ENCODE measurements around the gene UBA3. TPM values are rescaled to one million over a fixed set of nuclear protein-coding genes. Genes with fewer than 3 reads are reported as not detected.

The UBA3 gene
- total and polyA plus RNA-seq, 10 of the 15 experiments (the other 5 are each of a cell fraction or from before 2014, with no cell fraction given): 72.9 to 131 (median 102) TPM

- TF ChIP-seq ZBTB4 (CRISPR knock-in tag; IDR thresholded peaks at IDR 0.05) (no peak), MYB (IDR thresholded peaks at IDR 0.05; ENCODE audit: borderline replicate concordance, low read depth, low read length) (no peak), SMAD1 (IDR thresholded peaks at IDR 0.05; ENCODE audit: low read depth, partially characterized antibody) (peak; percentile 37), RUNX3 (IDR thresholded peaks at IDR 0.05; ENCODE audit: low read length) (peak; percentile 93), HDGF (IDR thresholded peaks at IDR 0.05) (no peak), POLR2A (IDR thresholded peaks at IDR 0.05; ENCODE audit: low read depth, low read length) (peak; percentile 37; the same call in 1 of the 2 replicates), TAF1 (IDR thresholded peaks at IDR 0.05; ENCODE audit: borderline replicate concordance, low read depth, low read length) (peak; percentile 72; the same call in 1 of the 2 replicates), CREB1 (IDR thresholded peaks at IDR 0.05; ENCODE audit: low read depth) (peak; percentile 64; the same call in 1 of the 2 replicates), NFYB (IDR thresholded peaks at IDR 0.05; ENCODE audit: insufficient read depth, low read depth, low read length) (no peak), SMC3 (IDR thresholded peaks at IDR 0.05; ENCODE audit: borderline replicate concordance, low read length) (peak; percentile 25; the same call in 1 of the 2 replicates), BCL11A (IDR thresholded peaks at IDR 0.05; ENCODE audit: low read depth, low read length) (peak; percentile 88), TCF12 (IDR thresholded peaks at IDR 0.05; ENCODE audit: low read depth, low read length) (0 out of 2 replicates have a peak, but pooled peaks have one; percentile 34), POU2F2 (IDR thresholded peaks at IDR 0.05; ENCODE audit: borderline replicate concordance, low read depth, low read length) (peak; percentile 79; the same call in 1 of the 3 replicates), NBN (IDR thresholded peaks at IDR 0.05) (peak; percentile 84; the same call in 1 of the 2 replicates), KDM1A (IDR thresholded peaks at IDR 0.05; ENCODE audit: borderline replicate concordance) (no peak), BCL3 (IDR thresholded peaks at IDR 0.05; ENCODE audit: borderline replicate concordance, insufficient read depth, low read depth, low read length, poor library complexity, severe bottlenecking) (peak; percentile 94), MAX (IDR thresholded peaks at IDR 0.05; ENCODE audit: low read depth, low read length) (peak; percentile 26; the same call in 1 of the 2 replicates), SKIL (IDR thresholded peaks at IDR 0.05; ENCODE audit: low read depth, poor library complexity, severe bottlenecking) (peak; percentile 70), RBBP5 (conservative IDR thresholded peaks at IDR 0.05) (no peak), ATF3 (IDR thresholded peaks at IDR 0.05; ENCODE audit: borderline replicate concordance, extremely low read depth, low read depth, low read length) (no peak), IKZF2 (IDR thresholded peaks at IDR 0.05) (peak; percentile 82 to 84), TBL1XR1 (IDR thresholded peaks at IDR 0.05; ENCODE audit: low read depth, low read length) (peak; percentile 88), MTA3 (IDR thresholded peaks at IDR 0.05; ENCODE audit: borderline replicate concordance, low read length) (peak; percentile 75; the same call in 1 of the 2 replicates), POLR2AphosphoS2 (IDR thresholded peaks at IDR 0.05; ENCODE audit: low read depth, low read length) (peak; percentile 73; the same call in 1 of the 2 replicates), BHLHE40 (IDR thresholded peaks at IDR 0.05; ENCODE audit: borderline replicate concordance in 1 of 2, low read depth in 2 of 2, low read length in 1 of 2) (peak in 1 of 2 experiments; percentile 66; a peak in 1 of 4 replicates)
Measured at GRCh38 chr3:69082805-69083204, 2.6 kb upstream of the UBA3 start (continued).
